ENCODE data around the gene ARHGAP27. TPM values are rescaled to one million over a fixed set of nuclear protein-coding genes. Genes with fewer than 3 reads are reported as not detected.
A peak's percentile ranks its signal among the peaks of the same experiment; 100 is the strongest.
"Not testable (repeated sequence)": the region's sequence is repeated elsewhere in the genome, so short reads cannot be mapped to it uniquely, and the experiment has no call there.

Gene ARHGAP27, protein sequence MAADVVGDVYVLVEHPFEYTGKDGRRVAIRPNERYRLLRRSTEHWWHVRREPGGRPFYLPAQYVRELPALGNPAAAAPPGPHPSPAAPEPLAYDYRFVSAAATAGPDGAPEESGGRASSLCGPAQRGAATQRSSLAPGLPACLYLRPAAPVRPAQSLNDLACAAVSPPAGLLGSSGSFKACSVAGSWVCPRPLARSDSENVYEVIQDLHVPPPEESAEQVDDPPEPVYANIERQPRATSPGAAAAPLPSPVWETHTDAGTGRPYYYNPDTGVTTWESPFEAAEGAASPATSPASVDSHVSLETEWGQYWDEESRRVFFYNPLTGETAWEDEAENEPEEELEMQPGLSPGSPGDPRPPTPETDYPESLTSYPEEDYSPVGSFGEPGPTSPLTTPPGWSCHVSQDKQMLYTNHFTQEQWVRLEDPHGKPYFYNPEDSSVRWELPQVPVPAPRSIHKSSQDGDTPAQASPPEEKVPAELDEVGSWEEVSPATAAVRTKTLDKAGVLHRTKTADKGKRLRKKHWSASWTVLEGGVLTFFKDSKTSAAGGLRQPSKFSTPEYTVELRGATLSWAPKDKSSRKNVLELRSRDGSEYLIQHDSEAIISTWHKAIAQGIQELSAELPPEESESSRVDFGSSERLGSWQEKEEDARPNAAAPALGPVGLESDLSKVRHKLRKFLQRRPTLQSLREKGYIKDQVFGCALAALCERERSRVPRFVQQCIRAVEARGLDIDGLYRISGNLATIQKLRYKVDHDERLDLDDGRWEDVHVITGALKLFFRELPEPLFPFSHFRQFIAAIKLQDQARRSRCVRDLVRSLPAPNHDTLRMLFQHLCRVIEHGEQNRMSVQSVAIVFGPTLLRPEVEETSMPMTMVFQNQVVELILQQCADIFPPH
- 30.4 TPM for total RNA-seq
- long read RNA-seq, full-length matches to known transcripts: 16 of 129 reads
- long read RNA-seq, partial matches to known transcripts: 32 of 129 reads
- long read RNA-seq, other reads (novel, unspliced or antisense): 81 of 129 reads

DNA sequence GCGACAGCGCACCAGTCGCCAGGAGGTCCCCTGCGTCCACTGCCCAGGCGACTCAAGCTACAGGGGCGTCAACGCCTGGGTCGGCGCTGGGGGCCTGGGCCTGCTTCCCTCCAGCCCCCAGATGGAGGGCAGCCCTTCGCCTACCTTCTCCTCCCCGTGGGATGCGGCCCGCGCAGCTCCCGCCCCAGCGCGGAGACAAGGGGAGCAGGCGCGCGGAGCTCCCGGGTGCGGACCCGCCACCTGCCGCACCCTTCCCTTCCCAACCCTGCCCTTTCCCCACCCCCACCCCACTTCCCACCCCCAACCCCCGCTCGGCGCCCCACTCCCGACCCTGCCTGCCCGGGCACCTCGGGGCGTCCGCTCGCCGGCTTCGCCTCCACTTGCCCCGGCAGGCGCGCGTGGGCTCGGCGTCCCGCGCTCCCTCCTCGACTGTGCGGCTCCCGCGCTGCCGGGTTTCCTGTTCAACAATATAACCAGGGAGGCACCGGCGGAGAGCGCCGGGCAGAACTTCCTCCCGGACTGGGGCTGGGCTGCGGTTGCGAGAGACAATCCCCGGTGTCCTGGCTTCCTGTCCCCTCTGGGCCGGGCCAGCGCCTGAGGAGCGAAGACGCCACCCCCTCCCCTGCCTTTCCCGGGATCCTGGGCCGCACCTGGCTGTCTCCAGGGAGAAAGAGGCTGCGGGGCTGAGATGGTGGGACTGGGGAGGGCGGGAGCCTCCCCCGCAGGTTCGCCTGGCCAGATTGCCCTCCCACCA lies at the start of gene ARHGAP27:
Gene ARHGAP27, minus strand, starts transcription at position 466 of the 754 bp plus-strand sequence. CDS start 2,591 bp downstream, outside the sequence.
- peak; percentile 87 for DNase-seq
- ATAC-seq (ENCODE audit: poor library complexity): peak; percentile 45
- intact Hi-C loops (cut with DNase I): no loop called here

DNA sequence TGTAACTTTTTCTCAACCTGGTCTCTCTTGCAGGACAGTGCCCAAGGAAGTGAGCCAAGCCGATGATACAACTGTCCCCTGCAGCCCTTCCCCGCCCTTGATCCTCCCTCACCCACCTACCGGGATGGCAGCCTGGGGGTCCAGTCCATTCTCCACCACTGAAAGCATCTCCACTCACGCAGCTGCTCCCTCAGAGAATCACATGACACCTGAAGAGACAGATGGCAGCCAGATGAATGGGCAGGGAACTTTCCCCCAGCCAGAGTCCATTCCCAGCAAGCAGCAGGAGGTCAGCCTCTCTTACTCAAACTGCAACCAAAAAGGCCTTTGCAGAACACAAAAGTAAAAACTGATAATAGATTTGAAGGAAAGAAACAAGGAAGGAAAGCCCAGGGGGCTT lies 49.6 kb upstream of the ARHGAP27 start:
- intact Hi-C loops (cut with DNase I); ATAC-seq (ENCODE audit: poor library complexity); DNase-seq: not testable (repeated sequence)

DNA sequence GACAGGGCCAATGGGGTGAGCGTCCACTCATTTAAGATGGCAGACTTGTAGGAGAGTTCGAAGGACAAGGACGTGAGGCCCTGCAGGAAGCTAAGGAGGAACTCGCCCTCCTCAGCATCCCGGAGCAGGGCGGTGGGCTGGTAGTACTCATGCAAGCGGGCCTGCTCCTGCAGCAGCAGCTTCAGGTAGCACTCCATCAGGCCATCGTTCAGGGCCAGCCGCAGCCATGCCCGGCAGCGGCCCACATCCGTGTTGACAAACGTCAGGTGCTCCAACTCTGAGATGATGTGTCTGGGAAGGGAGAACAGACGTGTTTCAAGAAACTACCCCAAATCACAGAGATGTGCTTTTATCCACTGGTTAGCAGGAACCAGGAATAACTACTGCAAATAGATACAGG lies 42.8 kb upstream of the ARHGAP27 start:
- intact Hi-C loops (cut with DNase I); DNase-seq; ATAC-seq (ENCODE audit: poor library complexity): not testable (repeated sequence)

DNA sequence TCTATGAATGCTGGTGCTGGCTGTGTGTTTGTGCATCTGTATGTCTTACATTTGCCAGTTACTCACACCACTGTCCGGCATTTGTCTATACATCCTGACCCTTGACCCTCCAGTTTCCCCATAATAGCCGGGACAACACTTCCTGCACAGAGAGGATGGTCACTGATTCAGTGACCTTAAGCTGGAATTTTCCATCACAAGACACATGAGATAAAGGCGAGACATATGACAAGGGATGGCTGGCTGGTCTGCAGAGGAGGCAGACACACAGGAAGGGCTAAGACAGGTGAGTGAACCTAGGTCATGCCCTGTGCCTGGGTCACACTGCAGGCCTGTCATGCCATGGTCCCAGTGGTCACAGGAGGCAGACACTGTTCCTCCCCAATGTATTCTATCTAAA lies 39.6 kb upstream of the ARHGAP27 start:
- ATAC-seq (ENCODE audit: poor library complexity); intact Hi-C loops (cut with DNase I); DNase-seq: not testable (repeated sequence)

DNA sequence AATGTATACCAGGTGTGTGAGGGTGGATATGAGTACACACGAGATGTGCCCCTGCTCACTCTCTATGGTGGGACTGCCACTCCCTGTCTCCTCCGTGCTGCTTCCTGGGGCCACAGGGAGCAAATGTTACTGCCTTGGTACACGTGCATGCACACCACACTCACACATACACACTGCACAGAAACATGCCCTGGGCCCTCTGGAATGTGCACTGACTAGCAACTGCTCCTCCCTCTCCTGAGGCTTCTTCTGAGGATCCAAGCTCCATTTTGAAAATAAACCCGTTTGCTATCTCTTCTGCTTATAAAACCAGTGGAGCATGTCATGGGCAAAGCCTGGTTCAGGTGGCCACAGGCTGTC lies 36.5 kb upstream of the ARHGAP27 start:
- intact Hi-C loops (cut with DNase I); DNase-seq; ATAC-seq (ENCODE audit: poor library complexity): not testable (repeated sequence)

DNA sequence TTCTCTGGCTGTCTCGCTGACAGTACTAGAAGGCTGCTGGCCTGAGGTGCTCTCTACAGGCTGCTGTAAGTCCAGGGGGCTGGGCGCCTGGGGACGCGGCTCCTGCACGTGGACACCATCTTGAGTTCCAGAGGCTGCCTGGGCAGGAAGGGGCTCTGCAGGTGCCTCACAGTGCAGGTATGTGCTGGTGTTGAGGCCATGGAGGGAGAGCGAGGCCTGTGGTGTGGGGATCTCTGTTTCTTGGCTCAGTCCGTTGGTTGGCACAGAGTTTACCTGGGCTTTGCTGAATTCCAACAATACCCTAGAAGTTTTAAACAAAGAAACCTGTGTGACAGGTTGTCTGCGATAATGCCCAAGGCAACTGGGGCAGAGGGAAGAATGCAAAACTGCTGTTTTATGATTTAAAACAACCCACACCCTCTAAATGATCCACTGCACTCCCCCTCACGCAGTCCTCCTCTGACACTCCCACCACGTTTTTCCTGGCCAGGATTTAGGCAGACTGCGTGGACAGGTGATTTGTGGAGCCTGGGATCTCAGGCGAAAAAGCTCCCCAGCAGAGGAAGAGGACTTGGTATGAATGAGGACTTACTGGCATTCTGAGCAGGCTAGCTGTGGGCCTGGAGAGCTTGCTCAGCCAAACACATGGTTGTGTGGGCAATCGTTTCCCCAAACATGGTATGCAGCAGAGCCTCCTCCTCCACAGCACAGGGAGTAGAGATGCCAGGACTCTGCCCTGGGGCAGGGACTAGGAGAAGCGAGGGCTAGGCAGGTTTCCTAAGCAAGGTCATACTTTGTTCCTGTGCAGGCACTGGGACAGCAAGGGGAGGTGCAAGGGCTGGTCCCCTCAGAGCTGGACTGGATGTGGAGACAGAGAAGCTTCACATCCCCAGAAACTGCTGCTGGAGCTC lies 35.9 kb upstream of the ARHGAP27 start:
- DNase-seq; intact Hi-C loops (cut with DNase I); ATAC-seq (ENCODE audit: poor library complexity): not testable (repeated sequence)

DNA sequence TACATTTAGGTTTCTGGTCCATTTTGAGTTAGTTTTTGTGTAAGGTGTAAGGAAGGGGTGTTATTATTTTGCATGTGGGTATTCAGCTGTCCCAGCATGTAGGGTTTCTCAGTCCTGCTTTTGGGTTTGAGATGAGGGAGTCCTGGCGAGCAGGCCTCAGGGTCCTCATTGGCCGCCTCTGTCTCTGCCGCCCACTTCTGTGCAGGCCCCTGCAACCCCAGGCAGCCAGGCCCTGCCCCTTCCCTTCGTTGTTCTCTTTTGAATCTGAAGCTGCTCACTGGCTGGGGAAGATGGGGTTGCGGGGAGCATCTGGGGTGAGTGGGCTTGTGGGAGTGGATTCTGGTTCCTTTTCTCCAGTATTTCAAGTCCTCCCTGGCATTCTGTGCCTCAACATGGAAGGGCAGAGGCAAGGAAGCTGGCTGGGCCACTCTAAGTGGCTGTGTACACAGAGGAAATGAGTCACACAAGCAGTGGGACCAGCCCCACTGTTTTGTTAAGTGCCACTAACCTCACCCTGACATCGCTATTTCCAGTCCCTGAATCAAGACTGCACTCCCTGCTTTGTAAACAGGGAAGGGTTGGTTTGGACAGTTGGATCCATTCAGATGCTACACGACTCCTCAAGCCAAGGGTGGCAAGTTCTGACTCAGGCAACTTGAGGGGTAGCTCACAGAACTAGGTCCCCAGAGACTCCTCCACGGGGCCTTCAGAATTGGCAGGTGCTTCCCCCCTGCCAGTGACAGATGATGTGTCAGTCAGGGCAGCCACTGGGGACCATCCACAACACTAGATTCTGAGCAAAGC lies 29.1 kb upstream of the ARHGAP27 start:
- peak; percentile 49 for ATAC-seq (ENCODE audit: poor library complexity)
- DNase-seq; intact Hi-C loops (cut with DNase I): not testable (repeated sequence)

DNA sequence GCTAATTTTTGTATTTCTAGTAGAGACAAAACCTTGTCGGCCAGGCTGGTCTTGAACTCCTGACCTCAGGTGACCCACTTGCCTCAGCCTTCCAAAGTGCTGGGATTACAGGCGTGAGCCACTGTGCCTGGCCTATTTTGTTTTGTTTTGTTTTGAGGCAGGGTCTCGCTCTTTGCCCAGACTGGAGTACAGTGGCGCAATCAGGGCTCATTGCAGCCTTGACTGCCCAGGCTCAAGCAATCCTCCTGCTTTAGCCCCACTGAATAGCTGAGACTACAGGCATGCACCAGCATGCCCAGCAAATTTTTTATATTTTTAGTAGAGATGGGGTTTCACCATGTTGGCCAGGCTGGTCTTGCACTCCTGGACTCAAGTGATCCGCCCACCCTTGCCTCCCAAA lies 27.8 kb upstream of the ARHGAP27 start:
- intact Hi-C loops (cut with DNase I); ATAC-seq (ENCODE audit: poor library complexity); DNase-seq: not testable (repeated sequence)

DNA sequence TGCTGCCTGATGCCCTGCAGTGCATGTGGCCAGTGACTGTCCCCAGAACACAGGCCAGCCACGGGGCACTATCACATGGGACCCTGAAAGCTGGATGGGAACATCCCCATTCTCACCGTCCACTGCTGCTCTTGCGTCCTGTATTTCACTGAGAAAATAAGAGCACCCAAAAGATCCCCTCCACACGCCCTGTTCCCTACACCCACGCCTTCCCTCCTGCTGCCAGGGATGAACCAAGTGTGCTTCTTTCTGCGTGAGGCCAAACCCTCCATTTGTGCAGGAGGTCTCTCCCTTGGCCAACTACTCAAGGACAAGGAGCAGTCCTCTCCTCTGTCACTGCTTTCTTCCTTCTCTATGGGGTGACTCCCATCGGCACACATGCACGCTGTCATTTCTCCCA lies 21.7 kb upstream of the ARHGAP27 start:
- ATAC-seq (ENCODE audit: poor library complexity); intact Hi-C loops (cut with DNase I); DNase-seq: not testable (repeated sequence)

DNA sequence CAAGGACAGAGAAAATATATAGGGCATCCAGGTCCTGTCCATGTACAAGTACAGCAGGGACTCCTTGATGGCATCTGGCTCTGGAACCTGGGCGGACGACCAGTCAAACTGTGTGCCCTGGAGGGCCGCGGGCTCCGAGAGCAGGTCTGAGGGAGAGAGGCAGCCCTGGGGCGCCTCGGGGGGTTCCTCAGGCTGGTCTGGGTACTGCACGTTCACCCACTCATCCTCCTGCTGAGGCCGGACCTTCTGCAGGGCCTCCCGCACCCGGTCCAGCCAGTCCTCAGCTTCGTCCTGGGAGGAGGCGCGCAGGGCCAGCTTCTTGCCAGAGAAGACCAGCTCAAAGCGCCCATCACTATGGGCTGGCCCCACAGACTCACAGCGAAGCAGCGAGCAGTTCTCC lies 21.1 kb upstream of the ARHGAP27 start:
- ATAC-seq (ENCODE audit: poor library complexity); intact Hi-C loops (cut with DNase I); DNase-seq: not testable (repeated sequence)

DNA sequence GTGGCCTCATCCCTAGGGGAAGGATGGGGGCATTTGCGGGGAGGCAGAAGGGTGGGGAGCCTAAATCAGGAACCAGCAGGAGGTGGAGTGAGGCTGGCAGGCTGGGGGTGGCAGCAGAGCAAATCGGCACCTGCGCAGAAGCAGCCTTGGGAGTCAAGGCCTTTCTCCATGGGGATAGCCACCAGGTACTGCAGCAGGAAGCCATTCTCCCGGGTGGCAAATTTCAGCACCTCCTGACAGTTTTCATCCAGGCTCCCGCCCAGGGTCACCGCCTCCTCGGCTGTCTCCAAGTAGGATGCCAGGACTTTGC lies 20.5 kb upstream of the ARHGAP27 start:
- not testable (repeated sequence) for ATAC-seq (ENCODE audit: poor library complexity)

DNA sequence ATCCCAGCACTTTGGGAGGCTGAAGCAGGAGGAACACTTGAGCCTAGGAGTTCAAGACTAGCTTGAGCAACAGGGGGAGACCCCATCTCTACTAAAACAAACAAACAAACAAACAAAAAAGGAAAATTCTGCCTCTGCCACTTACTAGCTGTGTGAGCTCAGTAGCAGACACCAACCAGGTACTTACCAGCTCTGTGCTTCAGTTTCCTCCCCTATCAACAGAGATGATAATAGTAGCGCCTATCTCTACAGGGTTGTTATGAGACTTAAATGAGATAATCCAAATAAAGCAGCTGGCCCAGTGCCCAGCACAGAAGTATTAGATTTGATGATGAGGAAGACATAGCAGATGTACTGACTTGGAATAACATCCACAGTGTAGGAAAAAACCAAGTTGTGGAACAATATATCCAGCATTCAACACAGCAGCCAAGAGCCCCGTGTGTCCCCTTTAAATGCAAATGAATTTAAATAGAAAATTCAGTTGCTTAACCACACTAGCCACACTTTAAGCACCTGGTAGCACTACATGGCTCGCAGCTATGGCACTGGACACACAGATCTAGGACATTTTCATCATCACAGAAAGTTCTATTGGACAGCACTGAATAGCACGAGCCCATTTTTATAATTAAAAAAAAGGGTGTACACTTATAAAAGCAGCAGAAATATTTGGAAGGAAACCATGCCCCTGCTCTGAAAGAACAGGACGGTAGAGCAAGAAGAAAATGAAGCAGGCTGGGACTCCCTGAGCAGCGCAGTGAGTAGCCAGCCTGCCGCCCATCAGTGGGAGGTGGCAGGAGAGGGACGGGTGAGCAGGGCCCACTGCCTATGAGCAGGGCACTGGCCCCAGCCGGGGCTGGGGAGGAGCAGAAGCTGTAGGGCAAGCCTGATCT lies 19.9 kb upstream of the ARHGAP27 start:
- DNase-seq; intact Hi-C loops (cut with DNase I); ATAC-seq (ENCODE audit: poor library complexity): not testable (repeated sequence)

More for the DNA sequence above, 20.5 kb upstream of the ARHGAP27 start:
- DNase-seq; intact Hi-C loops (cut with DNase I): not testable (repeated sequence)

DNA sequence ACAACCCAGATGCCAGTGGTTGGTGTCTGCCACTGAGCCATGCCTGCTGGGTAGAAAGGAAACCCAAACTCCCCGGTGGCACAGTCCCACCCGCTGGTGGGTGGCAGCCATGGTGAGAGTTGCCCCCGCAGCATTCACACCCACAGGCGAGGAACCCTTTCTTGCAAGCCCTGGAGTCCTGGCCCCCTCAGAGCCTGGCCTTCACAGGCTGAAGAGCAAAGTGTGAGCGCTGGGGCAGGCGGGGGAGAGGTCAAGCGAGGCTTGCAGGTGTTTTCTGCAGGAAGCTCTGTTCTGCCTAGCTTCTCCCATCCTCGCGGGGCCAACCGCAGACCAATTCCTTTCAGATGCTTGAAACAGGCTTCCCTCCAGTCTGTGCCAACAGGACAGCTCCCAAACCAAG lies 19.0 kb upstream of the ARHGAP27 start:
- intact Hi-C loops (cut with DNase I); ATAC-seq (ENCODE audit: poor library complexity); DNase-seq: not testable (repeated sequence)

DNA sequence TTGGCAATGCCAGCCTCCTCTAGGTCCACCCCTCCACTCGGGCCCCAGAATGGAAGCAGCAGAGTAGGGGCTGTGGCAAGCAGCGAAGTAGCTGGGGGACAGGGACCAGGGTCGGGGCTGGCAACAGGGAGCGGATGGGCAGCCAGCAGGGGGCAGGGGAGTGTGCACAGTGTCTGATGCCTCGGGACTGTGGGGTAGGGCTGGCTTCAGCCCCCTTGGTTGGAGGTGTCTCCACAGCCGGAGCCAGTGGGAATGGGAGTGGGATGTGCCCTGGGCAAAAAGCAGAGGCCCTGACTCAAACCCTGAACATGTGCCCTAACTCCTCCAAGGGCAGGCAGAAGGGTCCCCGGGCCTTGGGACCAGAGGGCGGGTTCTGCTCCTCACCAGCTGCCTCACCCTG lies 18.5 kb upstream of the ARHGAP27 start:
- DNase-seq (no peak), ATAC-seq (ENCODE audit: poor library complexity) (no peak)
- intact Hi-C loops (cut with DNase I): no loop called here

DNA sequence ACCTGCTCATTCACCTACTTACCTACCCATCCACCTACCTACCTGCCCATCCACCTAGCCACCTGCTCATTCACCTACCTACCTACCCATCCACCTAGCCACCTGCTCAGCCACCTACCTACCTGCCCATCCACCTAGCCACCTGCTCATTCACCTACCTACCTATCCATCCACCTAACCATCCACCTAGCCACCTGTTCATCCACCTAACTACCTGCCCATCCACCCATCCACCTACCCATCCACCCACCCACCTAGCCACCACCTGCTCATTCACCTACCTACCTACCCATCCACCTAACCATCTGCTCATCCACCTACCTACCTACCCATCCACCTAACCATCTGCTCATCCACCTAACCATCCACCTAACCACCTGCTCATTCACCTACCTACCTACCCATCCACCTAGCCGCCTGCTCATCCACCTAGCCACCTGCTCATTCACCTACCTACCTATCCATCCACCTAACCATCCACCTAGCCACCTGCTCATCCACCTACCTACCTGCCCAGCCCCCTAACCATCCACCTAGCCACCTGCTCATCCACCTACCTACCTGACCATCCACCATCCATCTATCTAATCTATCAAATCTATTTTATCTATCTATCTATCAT lies 17.1 kb upstream of the ARHGAP27 start:
- ATAC-seq (ENCODE audit: poor library complexity); DNase-seq; intact Hi-C loops (cut with DNase I): not testable (repeated sequence)
